T follicular helper cell (primary cell): Measurements from ENCODE around the gene PRDM16.

Source experiments
- DNase-seq: peaks from one replicate; pipeline ENCODE4 v3.0.0-alpha.2; 2020; ENCODE audit warnings: low read depth

Gene PRDM16

GRCh38 chr1:3207217-3207848 lies 138.3 kb downstream of the PRDM16 start:
- no peak for DNase-seq

- DNase-seq = no peak
Measured at GRCh38 chr1:3208819-3209200, 139.8 kb downstream of the PRDM16 start.

GRCh38 chr1:3209201-3209600 lies 140.2 kb downstream of the PRDM16 start:
- no peak for DNase-seq

DNA sequence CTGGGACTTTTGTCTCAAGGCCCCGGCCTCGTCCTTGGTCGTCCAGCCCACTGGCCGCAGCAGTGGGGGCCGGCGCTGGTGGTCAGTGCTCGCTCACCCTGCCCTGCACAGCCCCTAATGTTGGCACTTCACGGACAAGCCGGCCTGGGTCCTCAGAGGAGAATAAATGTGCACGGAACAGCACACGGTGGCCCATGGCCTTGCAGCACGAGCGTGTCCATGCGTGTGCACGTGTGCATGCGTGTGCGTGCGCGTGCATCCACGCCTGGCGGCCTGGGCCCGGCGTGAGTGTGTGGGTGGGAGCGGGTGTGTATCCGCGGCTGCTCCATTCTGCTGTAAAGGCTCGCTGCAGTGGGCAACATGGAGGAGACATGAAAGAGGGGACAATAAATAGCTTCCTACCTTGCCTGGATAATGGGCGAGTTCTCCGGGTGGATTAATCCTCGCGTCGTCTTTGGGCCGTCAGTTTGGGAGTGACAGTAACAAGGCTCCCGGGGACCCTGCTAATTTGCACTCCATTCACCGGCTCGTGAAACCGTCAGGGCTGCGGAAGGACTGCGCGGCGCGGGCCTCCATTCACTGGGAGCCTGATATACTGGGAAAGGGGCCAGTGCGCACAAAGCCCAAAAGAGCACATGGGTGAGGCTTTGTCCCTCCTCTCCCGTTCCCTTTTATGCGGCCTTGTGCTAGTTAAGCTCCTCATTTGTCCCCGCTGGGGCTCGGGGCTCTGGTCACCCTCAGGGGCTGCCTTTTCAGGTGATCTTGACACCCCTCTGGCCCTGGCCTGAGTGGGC lies 142.8 kb downstream of the PRDM16 start:
- no peak for DNase-seq

DNA sequence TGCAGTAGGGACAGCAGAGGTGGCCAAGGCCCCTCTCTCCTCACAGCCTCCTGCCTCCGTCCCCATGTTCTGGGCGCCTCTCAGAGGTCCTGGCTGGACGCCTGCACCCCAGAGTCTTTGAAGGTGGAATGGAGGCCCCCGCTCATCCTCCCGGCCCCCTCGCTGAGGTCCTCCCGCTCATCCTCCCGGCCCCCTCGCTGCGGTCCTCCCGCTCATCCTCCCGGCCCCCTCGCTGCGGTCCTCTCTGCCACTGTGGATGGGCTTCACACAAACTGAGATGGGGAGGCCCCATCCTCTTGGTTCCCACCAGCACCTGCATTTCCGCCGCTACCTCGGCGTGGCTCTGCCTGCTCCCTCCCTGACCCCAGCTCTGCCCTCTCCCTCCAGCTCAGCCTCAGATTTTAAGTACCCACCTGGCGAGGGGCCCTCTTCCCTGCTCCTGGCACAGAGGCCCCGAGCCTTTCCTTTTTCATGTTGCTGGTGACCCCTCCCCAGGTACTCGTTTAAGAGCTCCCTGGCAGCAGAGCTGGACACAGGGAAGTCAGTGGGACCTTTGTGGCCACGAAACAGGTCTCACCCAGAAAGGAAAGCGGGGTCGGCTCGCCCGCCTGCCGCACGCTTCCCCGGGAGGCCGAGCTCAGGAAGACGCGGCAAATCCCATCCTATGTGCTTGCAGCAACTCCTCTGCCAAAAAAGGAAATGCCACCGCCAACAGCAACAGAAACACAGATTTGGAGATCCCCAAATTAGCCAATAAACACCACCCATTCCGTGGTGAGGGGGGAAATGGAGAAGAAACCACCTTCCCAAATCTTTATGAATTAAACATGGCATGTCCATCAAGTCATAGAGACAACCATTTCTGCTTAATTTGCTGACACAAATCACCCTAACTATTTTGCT lies 143.7 kb downstream of the PRDM16 start:
- no peak for DNase-seq

- no peak for DNase-seq
Measured at GRCh38 chr1:3213730-3214129, 144.7 kb downstream of the PRDM16 start.

GRCh38 chr1:3215198-3216014 lies 146.4 kb downstream of the PRDM16 start:
- DNase-seq = no peak

GRCh38 chr1:3216015-3216391 lies 147.0 kb downstream of the PRDM16 start:
- no peak for DNase-seq

DNA sequence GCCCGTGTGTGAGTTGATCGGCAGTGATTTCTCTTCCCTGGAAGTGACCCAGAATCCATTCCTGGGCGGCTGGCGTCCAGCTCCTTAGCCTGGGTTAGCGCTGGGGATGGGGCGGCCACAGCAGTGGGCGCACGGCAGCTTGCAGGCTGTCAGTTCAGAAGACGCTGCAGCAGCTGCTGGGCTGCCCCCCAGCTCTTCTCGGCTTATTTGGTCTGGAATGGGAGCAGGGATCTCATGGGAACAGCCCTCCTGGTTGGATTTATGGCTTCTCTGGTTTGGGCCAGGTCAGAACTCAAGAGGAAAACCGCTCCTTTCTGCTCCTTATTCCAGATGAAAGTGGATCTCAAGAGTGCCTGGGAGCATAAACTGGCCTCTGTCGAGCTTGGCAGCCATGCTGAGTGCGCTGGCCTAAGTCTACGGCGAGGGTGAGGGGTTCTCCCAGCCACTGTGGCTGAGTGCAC lies 148.2 kb downstream of the PRDM16 start:
- DNase-seq = no peak

- no peak for DNase-seq
Measured at GRCh38 chr1:3217979-3218679, 149.1 kb downstream of the PRDM16 start.

- DNase-seq = no peak
Measured at GRCh38 chr1:3219005-3219790, 150.2 kb downstream of the PRDM16 start.

- no peak for DNase-seq
Measured at GRCh38 chr1:3219791-3220467, 150.9 kb downstream of the PRDM16 start.

- DNase-seq = no peak
Measured at GRCh38 chr1:3221112-3222041, 152.4 kb downstream of the PRDM16 start.

DNA sequence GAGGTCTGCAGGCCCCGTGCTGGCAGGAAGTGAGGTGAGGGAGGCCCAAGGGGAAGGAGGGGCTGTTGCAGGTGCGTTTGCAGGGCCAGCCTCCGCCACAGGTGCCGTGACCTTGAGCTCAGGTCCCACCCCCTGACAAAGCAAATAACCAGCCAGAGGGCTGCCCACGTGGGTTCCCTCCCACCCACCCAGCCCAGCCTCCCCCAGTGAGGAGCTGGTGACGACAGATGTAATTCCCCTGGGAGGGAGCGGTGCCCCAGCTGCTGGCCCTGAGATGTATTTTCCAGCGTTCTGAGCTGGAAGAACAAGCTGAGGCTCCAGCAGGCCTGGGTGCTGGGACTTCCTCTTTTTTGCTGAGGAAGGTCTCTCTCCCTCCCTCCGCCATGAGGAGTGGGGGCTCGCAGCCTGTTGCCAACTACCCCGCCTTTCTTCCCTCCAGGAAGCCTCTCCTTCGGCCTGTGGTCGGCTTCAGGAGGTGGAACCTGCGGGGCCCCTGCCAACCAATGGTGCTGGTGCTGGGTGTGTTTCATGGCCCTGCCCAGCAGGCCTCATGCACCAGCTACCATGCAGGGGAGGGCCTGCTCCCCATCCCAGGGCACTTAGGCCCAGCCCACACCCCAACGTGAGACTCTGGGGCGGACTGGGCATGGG lies 153.2 kb downstream of the PRDM16 start:
- DNase-seq = no peak

DNA sequence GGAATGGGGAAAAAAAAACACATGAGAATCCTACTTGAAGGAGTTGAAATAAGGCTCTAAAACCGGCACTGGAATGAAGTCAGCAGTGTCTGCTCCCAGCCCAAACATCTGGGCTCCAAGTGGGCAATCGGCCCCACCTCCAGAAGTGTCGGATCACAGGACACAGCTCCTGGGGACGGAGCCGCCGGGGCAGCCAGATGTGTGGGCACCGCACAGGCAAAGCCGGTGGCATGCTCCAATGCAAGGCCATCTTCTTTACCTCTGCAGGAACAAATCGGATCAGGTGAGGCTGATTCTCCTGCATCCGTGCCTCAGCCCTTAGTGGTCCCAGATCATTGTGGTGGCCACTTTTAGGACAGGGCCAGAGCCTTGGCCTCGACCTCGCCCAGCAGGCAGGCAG lies 156.7 kb downstream of the PRDM16 start:
- DNase-seq = no peak

DNA sequence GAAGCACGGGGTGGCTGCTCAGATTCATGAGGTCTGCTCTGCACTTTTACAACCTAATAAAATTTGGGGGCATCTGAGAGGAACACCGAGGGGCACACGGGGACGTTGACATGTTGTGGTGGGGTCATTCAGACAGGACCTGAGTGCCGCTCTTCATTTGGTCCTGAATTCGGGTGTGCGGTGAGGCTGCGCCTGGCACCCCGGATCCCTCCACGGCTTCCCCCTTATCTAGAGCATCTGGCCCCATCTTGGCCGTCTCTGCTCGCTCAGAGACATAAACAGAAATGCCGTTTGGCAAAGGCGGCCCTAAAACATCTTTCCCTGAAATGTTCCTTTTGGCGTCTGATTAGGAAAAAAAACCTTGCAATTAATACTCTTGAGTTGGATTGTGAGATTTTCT lies 157.2 kb downstream of the PRDM16 start:
- no peak for DNase-seq

GRCh38 chr1:3226701-3227350 lies 157.8 kb downstream of the PRDM16 start:
- DNase-seq = no peak

GRCh38 chr1:3227351-3227704 lies 158.3 kb downstream of the PRDM16 start:
- DNase-seq = no peak
